H1 (cell line): ENCODE results near the gene AUH. TPM values are rescaled to one million over a fixed set of nuclear protein-coding genes. Genes with fewer than 3 reads are reported as not detected.

Source experiments
- CTCF ChIA-PET: fragments of 300-600 bp; sonication (Branson Sonifier 250); formaldehyde crosslinking; loops from one replicate; lab custom pipeline; 2021; ENCODE audit not compliant: partially characterized antibody; lab: Charles Lee
- POLR2A ChIA-PET: fragments of 300-600 bp; sonication (Branson Sonifier 250); formaldehyde crosslinking; loops from one replicate; lab custom pipeline; 2021; ENCODE audit warnings: inconsistent platforms; ENCODE audit not compliant: partially characterized antibody; lab: Charles Lee
- DNase-seq, 2 experiments: peaks; one replicate each; pipeline versions ENCODE4 v3.0.0 to v3.0.0-alpha.2; 2010 to 2022; ENCODE audit warnings: low spot score in 2 of 2, low read depth in 1 of 2, mixed read lengths in 1 of 2
- FAIRE-seq: peaks from 2 replicates; lab custom pipeline; 2011; peaks lifted over from hg19 to GRCh38; lab: Jason Lieb, UNC
- H2AFZ ChIP-seq: 2 replicates; pipeline ENCODE4 v1.8.1; 2012; ENCODE audit warnings: low read length, inconsistent platforms
- H2AK5ac ChIP-seq: 2 replicates; pipeline ENCODE4 v1.6.1; 2013; ENCODE audit warnings: low read depth, low read length
- H2BK120ac ChIP-seq: replicated peaks from 2 replicates; pipeline ENCODE3; 2013; ENCODE audit warnings: low read depth, low read length, inconsistent platforms
- H2BK12ac ChIP-seq: 2 replicates; pipeline ENCODE4 v1.6.1; 2013; ENCODE audit warnings: low read depth, low read length
- H2BK15ac ChIP-seq: 2 replicates; pipeline ENCODE4 v1.6.1; 2013; ENCODE audit warnings: low read length
- H2BK20ac ChIP-seq: 2 replicates; pipeline ENCODE4 v1.6.1; 2013; ENCODE audit warnings: low read length
- H2BK5ac ChIP-seq: 2 replicates; pipeline ENCODE4 v1.6.1; 2013; ENCODE audit warnings: low read depth, low read length
- H3K14ac ChIP-seq: 2 replicates; pipeline ENCODE4 v1.6.1; 2013; ENCODE audit warnings: inconsistent platforms; ENCODE audit not compliant: insufficient read length
- H3K18ac ChIP-seq: 2 replicates; pipeline ENCODE4 v1.6.1; 2013; ENCODE audit warnings: low read length; ENCODE audit errors: extremely low read depth
- H3K23ac ChIP-seq: 2 replicates; pipeline ENCODE4 v1.6.1; 2013; ENCODE audit warnings: inconsistent platforms; ENCODE audit not compliant: insufficient read length
- H3K23me2 ChIP-seq: 2 replicates; pipeline ENCODE4 v1.6.1; 2013; ENCODE audit warnings: low read depth, low read length
- H3K27ac ChIP-seq: 2 replicates; pipeline ENCODE4 v1.6.1; 2011; ENCODE audit warnings: low read depth, low read length, inconsistent platforms
- H3K27me3 ChIP-seq, 4 experiments: replicated peaks in 1 of 4; 1 replicate in 1 of 4; 2 replicates in 3 of 4; pipeline versions ENCODE4 v1.6.1 to v1.8.1; 2011 to 2013; ENCODE audit warnings: low read length in 3 of 4, mild to moderate bottlenecking in 3 of 4, inconsistent platforms in 2 of 4, mixed read lengths in 2 of 4, moderate library complexity in 1 of 4; ENCODE audit not compliant: control insufficient read depth in 3 of 4, insufficient read depth in 3 of 4; ENCODE audit errors: extremely low read depth in 1 of 4
- H3K36me3 ChIP-seq, 4 experiments: 2 replicates each; pipeline versions ENCODE4 v1.6.1 to v1.8.1; 2011 to 2013; ENCODE audit warnings: mild to moderate bottlenecking in 4 of 4, low read length in 3 of 4, moderate library complexity in 2 of 4, control low read depth in 1 of 4, inconsistent platforms in 1 of 4; ENCODE audit not compliant: insufficient read depth in 4 of 4, control insufficient read depth in 2 of 4
- H3K4ac ChIP-seq: replicated peaks from 2 replicates; pipeline ENCODE3; 2013; ENCODE audit warnings: low read length, low read depth, mixed read lengths, inconsistent platforms; ENCODE audit not compliant: insufficient read length
- H3K4me1 ChIP-seq, 4 experiments: replicated peaks in 1 of 4; 1 replicate in 1 of 4; 2 replicates in 3 of 4; pipeline versions ENCODE4 v1.6.1 to v1.8.1; 2011 to 2013; ENCODE audit warnings: low read length in 3 of 4, inconsistent platforms in 2 of 4, mixed read lengths in 1 of 4; ENCODE audit not compliant: insufficient read depth in 4 of 4, control insufficient read depth in 3 of 4
- H3K4me2 ChIP-seq, 2 experiments: 2 replicates each; pipeline versions ENCODE4 v1.6.1 to v1.8.1; 2011 to 2013; ENCODE audit warnings: low read depth in 2 of 2, low read length in 2 of 2, control low read depth in 1 of 2, inconsistent platforms in 1 of 2, mild to moderate bottlenecking in 1 of 2; ENCODE audit not compliant: insufficient read depth in 1 of 2
- H3K4me3 ChIP-seq, 4 experiments: fragments of 200-600, 300-600 bp in 1 of 4; sonication (generic), shearing (Covaris generic), sonication (Bioruptor Twin) in 1 of 4; 2 replicates each; pipeline versions ENCODE4 v1.5.1 to v1.8.1; 2011 to 2016; ENCODE audit warnings: low read length in 4 of 4, low read depth in 3 of 4, control low read depth in 2 of 4, inconsistent platforms in 2 of 4, mild to moderate bottlenecking in 2 of 4, mixed read lengths in 1 of 4, moderate library complexity in 1 of 4; ENCODE audit not compliant: insufficient read depth in 2 of 4; ENCODE audit errors: extremely low read depth in 1 of 4
- H3K56ac ChIP-seq: replicated peaks from 2 replicates; pipeline ENCODE3; 2013; ENCODE audit warnings: low read depth, mild to moderate bottlenecking, mixed read lengths, low read length, inconsistent platforms; ENCODE audit not compliant: insufficient read length
- H3K79me1 ChIP-seq: 2 replicates; pipeline ENCODE4 v1.6.1; 2013; ENCODE audit warnings: low read depth, low read length, control low read depth
- H3K79me2 ChIP-seq, 2 experiments: 2 replicates each; pipeline versions ENCODE4 v1.6.1 to v1.8.1; 2012 to 2013; ENCODE audit warnings: low read length in 2 of 2, mild to moderate bottlenecking in 2 of 2, inconsistent platforms in 1 of 2; ENCODE audit not compliant: insufficient read depth in 2 of 2, control insufficient read depth in 1 of 2
- H3K9ac ChIP-seq, 4 experiments: replicated peaks in 1 of 4; 1 replicate in 1 of 4; 2 replicates in 3 of 4; pipeline versions ENCODE4 v1.6.1 to v1.8.1; 2011 to 2013; ENCODE audit warnings: low read depth in 3 of 4, low read length in 3 of 4, control low read depth in 2 of 4, mild to moderate bottlenecking in 2 of 4, moderate library complexity in 2 of 4, inconsistent platforms in 1 of 4; ENCODE audit errors: extremely low read depth in 1 of 4
- H3K9me3 ChIP-seq, 2 experiments: 2 replicates each; pipeline versions ENCODE4 v1.6.1 to v1.8.1; 2012 to 2013; ENCODE audit warnings: mild to moderate bottlenecking in 2 of 2, moderate library complexity in 2 of 2, control low read depth in 1 of 2, inconsistent platforms in 1 of 2, low read depth in 1 of 2, low read length in 1 of 2, mixed read lengths in 1 of 2; ENCODE audit not compliant: insufficient read depth in 2 of 2
- H4K20me1 ChIP-seq, 2 experiments: replicated peaks in 1 of 2; 2 replicates each; pipeline versions ENCODE3 to v1.8.1; 2011 to 2013; ENCODE audit warnings: inconsistent platforms in 2 of 2, low read length in 2 of 2, mild to moderate bottlenecking in 1 of 2; ENCODE audit not compliant: insufficient read depth in 2 of 2, control insufficient read depth in 1 of 2
- H4K5ac ChIP-seq: 2 replicates; pipeline ENCODE4 v1.6.1; 2013; ENCODE audit warnings: low read length, low read depth, mixed read lengths, inconsistent platforms; ENCODE audit not compliant: insufficient read length
- H4K8ac ChIP-seq: 2 replicates; pipeline ENCODE4 v1.8.0; 2013; ENCODE audit warnings: mild to moderate bottlenecking, moderate library complexity, low read length, inconsistent platforms; ENCODE audit not compliant: insufficient read depth; ENCODE audit errors: extremely low read depth
- H4K91ac ChIP-seq: replicated peaks from 2 replicates; pipeline ENCODE3; 2013; ENCODE audit warnings: low read length, mixed read lengths, inconsistent platforms; ENCODE audit not compliant: insufficient read length
- EZH2 ChIP-seq: fragments of 200-600 bp; sonication (generic); IDR thresholded peaks from 2 replicates; pipeline ENCODE4 v1.7.1; 2012; ENCODE audit warnings: low read depth, mild to moderate bottlenecking, moderate library complexity, low read length, inconsistent platforms; ENCODE audit not compliant: severe bottlenecking
- GABPA ChIP-seq: IDR thresholded peaks from 2 replicates; pipeline ENCODE4 v1.6.1; 2011; ENCODE audit warnings: mild to moderate bottlenecking, low read length, moderate library complexity, borderline replicate concordance; ENCODE audit not compliant: insufficient read depth
- NRF1 ChIP-seq: IDR thresholded peaks from 2 replicates; pipeline ENCODE4 v1.6.1; 2011; ENCODE audit warnings: mild to moderate bottlenecking, low read depth, low read length, improper control_type of control experiment
- TCF12 ChIP-seq: IDR thresholded peaks from 2 replicates; pipeline ENCODE4 v1.6.1; 2011; ENCODE audit warnings: low read depth, mild to moderate bottlenecking, low read length
- WGBS, 2 experiments: shearing (Covaris generic) in 1 of 2; methylation state at CpG; one replicate each; pipeline versions ENCODE4 v1.1.6 to v1.1.7; 2013 to 2015; ENCODE audit warnings: low lambda C conversion rate in 2 of 2, mixed read lengths in 2 of 2, inconsistent platforms in 1 of 2, low coverage in 1 of 2, missing lambda C conversion rate in 1 of 2; ENCODE audit not compliant: insufficient replicate concordance in 2 of 2, insufficient coverage in 1 of 2, insufficient read length in 1 of 2; ENCODE audit errors: extremely low coverage in 1 of 2, missing lambda C conversion rate in 1 of 2; 5-methylcytosine and 5-hydroxymethylcytosine counted together
- polyA plus RNA-seq, 7 experiments: library from polyadenylated mRNA; depleted of rRNA in 3 of 7; stranded (reverse) in 5 of 7; unstranded in 2 of 7; fragments of >200 nt in 5 of 7; fragments of 200-250 nt in 2 of 7; gene quantifications; 1 replicate in 5 of 7; 2 replicates in 1 of 7; 4 replicates in 1 of 7; pipeline versions ENCODE4 v1.2.1 to v1.2.3, GENCODE V29; 2011 to 2013; ENCODE audit warnings: missing spikeins in 2 of 7, mixed read lengths in 2 of 7
- total RNA-seq: library from RNA; stranded (reverse); fragmentation: NEBNext Ultra II Directional; extraction: Animal tissue kit (Norgen Biotek cat#: 25700); gene quantifications from 2 replicates; pipeline ENCODE4 v1.2.1, GENCODE V29; 2021
- TF ChIP-seq, protein P1 (sequence below): IDR thresholded peaks from 2 replicates; pipeline ENCODE4 v1.6.1; 2012; ENCODE audit warnings: inconsistent platforms

Gene AUH
- total and polyA plus RNA-seq, 2 of the 8 experiments (the other 6 are each of a cell fraction or from before 2014, with no cell fraction given), result 5.8 to 21.9 TPM

DNA sequence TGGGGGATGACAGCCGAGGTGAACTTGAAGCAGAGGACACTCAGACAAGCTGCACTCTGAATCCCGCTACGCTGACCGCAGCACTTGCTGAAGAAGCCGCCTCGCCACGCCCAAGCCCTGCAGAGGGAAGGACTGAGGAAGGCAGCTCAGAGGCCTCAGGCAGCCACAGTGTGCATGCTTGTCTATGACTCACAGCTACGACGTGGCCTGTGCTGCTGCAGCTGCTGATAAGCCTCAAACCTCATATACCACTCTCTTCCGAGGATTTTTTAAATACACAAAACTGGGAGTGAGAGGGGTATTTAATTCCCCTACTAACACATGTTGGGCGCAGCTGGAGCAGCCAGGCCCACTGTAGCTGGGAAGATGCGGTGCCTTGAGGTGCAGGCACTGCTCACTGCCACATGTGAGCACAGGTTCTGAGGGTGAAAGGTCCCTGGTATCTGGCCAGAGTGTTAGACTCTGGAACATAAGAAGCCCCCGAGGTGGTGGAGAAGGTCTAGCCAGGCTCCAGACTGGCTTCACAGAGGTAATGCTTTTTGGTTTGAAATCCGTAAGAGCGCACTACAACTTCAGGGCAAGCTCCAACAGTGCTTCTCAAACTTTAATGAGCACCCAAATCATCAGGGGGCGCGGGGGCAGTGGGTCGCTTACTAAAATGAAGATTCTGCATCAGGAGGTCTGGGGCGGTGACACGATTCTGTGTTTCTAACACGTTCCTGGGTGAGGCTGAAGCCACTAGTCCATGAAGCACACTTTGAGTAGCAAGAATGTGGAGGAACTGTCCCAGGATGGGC lies 196.8 kb downstream of the AUH start:
- Histone ChIP-seq H3K4me2 (no peak overlapping the region), H4K5ac (no peak overlapping the region), H3K4me1 (peaks cover 0 to 12% (median 4%) of the 10 kb centered on the region in 4 experiments; a peak in 5 of 7 replicates), H3K56ac (no peak overlapping the region), H2AFZ (no peak overlapping the region), H2BK20ac (no peak overlapping the region), H3K4ac (no peak overlapping the region), H3K9me3 (no peaks in the 10 kb centered on the region), H3K23ac (no peak overlapping the region), H4K91ac (no peak overlapping the region), H3K4me3 (no peak overlapping the region), H2BK15ac (no peak overlapping the region), H3K36me3 (no peaks in the 10 kb centered on the region), H3K9ac (no peak overlapping the region), H3K14ac (no peak overlapping the region), H2BK5ac (no peak overlapping the region), H2BK120ac (no peak overlapping the region), H3K79me2 (no peaks in the 10 kb centered on the region), H3K23me2 (no peaks in the 10 kb centered on the region), H2BK12ac (no peak overlapping the region), H3K27me3 (no peaks in the 10 kb centered on the region; a peak in 1 of 7 replicates), H3K79me1 (no peaks in the 10 kb centered on the region), H3K18ac (no peak overlapping the region), H2AK5ac (no peak overlapping the region), H4K20me1 (no peaks in the 10 kb centered on the region), H4K8ac (no peak overlapping the region), H3K27ac (no peak overlapping the region)
- FAIRE-seq (no peak), DNase-seq (no peak)
- WGBS, 2 experiments, result 87% methylated on average over 21 of the region's 21 CpGs; no CpG with 5 or more reads in 1 of the 2 experiments
- ChIA-PET POLR2A (no interaction called here), CTCF (interaction anchor here (0.5 to 1.0 kb wide), 3 partner anchors 28 to 249 kb away, joined by 3 read pairs; no protein-coding TSS in a partner anchor)
- TF ChIP-seq EZH2 (no peak), GABPA (no peak), TCF12 (no peak), NRF1 (no peak)
- TF ChIP-seq, protein P1, sequence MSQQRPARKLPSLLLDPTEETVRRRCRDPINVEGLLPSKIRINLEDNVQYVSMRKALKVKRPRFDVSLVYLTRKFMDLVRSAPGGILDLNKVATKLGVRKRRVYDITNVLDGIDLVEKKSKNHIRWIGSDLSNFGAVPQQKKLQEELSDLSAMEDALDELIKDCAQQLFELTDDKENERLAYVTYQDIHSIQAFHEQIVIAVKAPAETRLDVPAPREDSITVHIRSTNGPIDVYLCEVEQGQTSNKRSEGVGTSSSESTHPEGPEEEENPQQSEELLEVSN, result no peak
